Cardiac muscle cell (in vitro differentiated cells and primary cell): ENCODE data around the gene EIF3C. TPM values are rescaled to one million over a fixed set of nuclear protein-coding genes. Genes with fewer than 3 reads are reported as not detected.
"Not testable (repeated sequence)": the region's sequence is repeated elsewhere in the genome, so short reads cannot be mapped to it uniquely, and the experiment has no call there.

Experiments used
- DNase-seq, 2 donors: peaks; one replicate each; pipeline versions ENCODE4 v3.0.0 to v3.0.0-alpha.2; 2010 to 2017; ENCODE audit warnings: low read depth in 1 of 2, low spot score in 1 of 2
- H3K27ac ChIP-seq: fragments of 200-600 bp; sonication (generic); 2 replicates; pipeline ENCODE4 v1.5.1; 2016
- H3K27me3 ChIP-seq: fragments of 200-600 bp; sonication (generic); 2 replicates; pipeline ENCODE4 v1.6.0; 2016; ENCODE audit warnings: control low read depth
- H3K36me3 ChIP-seq: fragments of 200-600 bp; sonication (generic); 2 replicates; pipeline ENCODE4 v1.5.1; 2016; ENCODE audit warnings: control low read depth
- H3K4me1 ChIP-seq: fragments of 200-600 bp; sonication (generic); 2 replicates; pipeline ENCODE4 v1.8.1; 2017; ENCODE audit warnings: low read depth, mild to moderate bottlenecking, mixed run types
- H3K4me3 ChIP-seq: fragments of 200-600 bp; sonication (generic); 2 replicates; pipeline ENCODE4 v1.5.1; 2016; ENCODE audit warnings: mild to moderate bottlenecking
- H3K9me3 ChIP-seq: fragments of 200-600 bp; sonication (generic); 2 replicates; pipeline ENCODE4 v1.5.1; 2017; ENCODE audit warnings: low read depth, mild to moderate bottlenecking, control low read depth
- polyA plus RNA-seq: library from polyadenylated mRNA; unstranded; fragments of >200 nt; fragmentation: Nextera tagmentation; extraction: Ambion mirVana; gene quantifications from 2 replicates; pipeline ENCODE4 v1.2.1, GENCODE V29; 2016
- total RNA-seq: library from RNA; depleted of rRNA; stranded (reverse); fragments of >200 nt; gene quantifications from 2 replicates; pipeline ENCODE4 v1.2.3, GENCODE V29; 2016

EIF3C gene
- total and polyA plus RNA-seq, 2 experiments from 2014 or later, result 310 to 381 TPM

GRCh38 chr16:28722852-28723650 lies 11.8 kb downstream of the EIF3C start:
- H3K27ac ChIP-seq, H3K36me3 ChIP-seq, DNase-seq, H3K4me3 ChIP-seq, H3K27me3 ChIP-seq, H3K9me3 ChIP-seq, H3K4me1 ChIP-seq: not testable (repeated sequence)

- H3K27me3 ChIP-seq, H3K27ac ChIP-seq, H3K36me3 ChIP-seq, H3K9me3 ChIP-seq, H3K4me1 ChIP-seq, H3K4me3 ChIP-seq, DNase-seq: not testable (repeated sequence)
These were observed 20.0 kb downstream of the EIF3C start for GRCh38 chr16:28731253-28731652.

GRCh38 chr16:28732455-28733124 lies 21.3 kb downstream of the EIF3C start:
- not testable (repeated sequence) for H3K4me1 ChIP-seq, H3K27ac ChIP-seq, H3K27me3 ChIP-seq, H3K9me3 ChIP-seq, DNase-seq, H3K36me3 ChIP-seq, H3K4me3 ChIP-seq

- H3K4me3 ChIP-seq, DNase-seq, H3K9me3 ChIP-seq, H3K27me3 ChIP-seq, H3K36me3 ChIP-seq, H3K27ac ChIP-seq, H3K4me1 ChIP-seq: not testable (repeated sequence)
These were observed 28.5 kb downstream of the EIF3C start for GRCh38 chr16:28739787-28740186.

GRCh38 chr16:28740631-28741030 lies 29.4 kb downstream of the EIF3C start:
- H3K9me3 ChIP-seq, H3K4me3 ChIP-seq, H3K27me3 ChIP-seq, H3K4me1 ChIP-seq, H3K36me3 ChIP-seq, DNase-seq, H3K27ac ChIP-seq: not testable (repeated sequence)

GRCh38 chr16:28741295-28741694 lies 30.0 kb downstream of the EIF3C start:
- not testable (repeated sequence) for H3K27ac ChIP-seq, H3K4me3 ChIP-seq, H3K36me3 ChIP-seq, H3K9me3 ChIP-seq, H3K27me3 ChIP-seq, H3K4me1 ChIP-seq, DNase-seq

GRCh38 chr16:28746618-28747350 lies 35.5 kb downstream of the EIF3C start:
- DNase-seq, result not testable (repeated sequence)

GRCh38 chr16:28749997-28750465 lies 38.8 kb downstream of the EIF3C start:
- not testable (repeated sequence) for H3K27ac ChIP-seq, H3K4me1 ChIP-seq, H3K9me3 ChIP-seq, DNase-seq, H3K27me3 ChIP-seq, H3K36me3 ChIP-seq, H3K4me3 ChIP-seq

More at GRCh38 chr16:28746618-28747350, 35.5 kb downstream of the EIF3C start:
- H3K4me3 ChIP-seq, H3K27ac ChIP-seq, H3K36me3 ChIP-seq, H3K27me3 ChIP-seq, H3K4me1 ChIP-seq, H3K9me3 ChIP-seq: not testable (repeated sequence)

- not testable (repeated sequence) for H3K9me3 ChIP-seq, H3K4me1 ChIP-seq, H3K4me3 ChIP-seq, H3K36me3 ChIP-seq, H3K27me3 ChIP-seq, H3K27ac ChIP-seq, DNase-seq
These were observed 39.3 kb downstream of the EIF3C start for GRCh38 chr16:28750469-28751067.

GRCh38 chr16:28751487-28751886 lies 40.2 kb downstream of the EIF3C start, which contains the start of gene NPIPB9:
Gene NPIPB9 (plus strand): TSS chr16:28751787.
- not testable (repeated sequence) for H3K36me3 ChIP-seq, H3K9me3 ChIP-seq, H3K4me3 ChIP-seq

GRCh38 chr16:28781697-28782096 lies 70.4 kb downstream of the EIF3C start:
- not testable (repeated sequence) for H3K27me3 ChIP-seq, H3K27ac ChIP-seq, H3K4me3 ChIP-seq, H3K36me3 ChIP-seq, H3K9me3 ChIP-seq, DNase-seq, H3K4me1 ChIP-seq

More at GRCh38 chr16:28751487-28751886, 40.2 kb downstream of the EIF3C start, which contains the start of gene NPIPB9:
- not testable (repeated sequence) for H3K27ac ChIP-seq, DNase-seq, H3K27me3 ChIP-seq, H3K4me1 ChIP-seq

GRCh38 chr16:28782357-28782756 lies 71.1 kb downstream of the EIF3C start:
- H3K36me3 ChIP-seq, H3K27me3 ChIP-seq, DNase-seq, H3K27ac ChIP-seq, H3K4me1 ChIP-seq, H3K4me3 ChIP-seq, H3K9me3 ChIP-seq: not testable (repeated sequence)
